Measurements from ENCODE around the gene C20orf204.

The C20orf204 gene

GRCh38 chr20:64021124-64021975 lies 14.6 kb upstream of the C20orf204 start:
- TF ChIP-seq JUND (IDR thresholded peaks at IDR 0.05; ENCODE audit: low read depth): no peak
- DNase-seq (ENCODE audit: low read depth in 1 of 2, low spot score in 1 of 2): no peak
- in situ Hi-C loops (cut with HindIII; ENCODE audit: low pct_unique_long_range_greater_than_20kb, low sequenced_read_pairs): no loop called here

GRCh38 chr20:64022671-64023360 lies 13.2 kb upstream of the C20orf204 start:
- TF ChIP-seq JUND (IDR thresholded peaks at IDR 0.05; ENCODE audit: low read depth): no peak
- in situ Hi-C loops (cut with HindIII; ENCODE audit: low pct_unique_long_range_greater_than_20kb, low sequenced_read_pairs): no loop called here
- no peak for DNase-seq (ENCODE audit: low read depth in 1 of 2, low spot score in 1 of 2)

GRCh38 chr20:64023361-64024140 lies 12.4 kb upstream of the C20orf204 start:
- in situ Hi-C loops (cut with HindIII; ENCODE audit: low pct_unique_long_range_greater_than_20kb, low sequenced_read_pairs): no loop called here
- no peak for TF ChIP-seq JUND (IDR thresholded peaks at IDR 0.05; ENCODE audit: low read depth)
- DNase-seq (ENCODE audit: low read depth in 1 of 2, low spot score in 1 of 2): no peak

- no peak for DNase-seq (ENCODE audit: low read depth in 1 of 2, low spot score in 1 of 2)
- in situ Hi-C loops (cut with HindIII; ENCODE audit: low pct_unique_long_range_greater_than_20kb, low sequenced_read_pairs): no loop called here
- TF ChIP-seq JUND (IDR thresholded peaks at IDR 0.05; ENCODE audit: low read depth): no peak
Measured at GRCh38 chr20:64024141-64024990, 11.6 kb upstream of the C20orf204 start.

- DNase-seq (ENCODE audit: low read depth in 1 of 2, low spot score in 1 of 2): no peak
- TF ChIP-seq JUND (IDR thresholded peaks at IDR 0.05; ENCODE audit: low read depth): no peak
- in situ Hi-C loops (cut with HindIII; ENCODE audit: low pct_unique_long_range_greater_than_20kb, low sequenced_read_pairs): no loop called here
Measured at GRCh38 chr20:64025101-64025825, 10.7 kb upstream of the C20orf204 start.

GRCh38 chr20:64025826-64026412 lies 10.1 kb upstream of the C20orf204 start:
- no peak for TF ChIP-seq JUND (IDR thresholded peaks at IDR 0.05; ENCODE audit: low read depth)
- in situ Hi-C loops (cut with HindIII; ENCODE audit: low pct_unique_long_range_greater_than_20kb, low sequenced_read_pairs): no loop called here
- no peak for DNase-seq (ENCODE audit: low read depth in 1 of 2, low spot score in 1 of 2)

- DNase-seq (ENCODE audit: low read depth in 1 of 2, low spot score in 1 of 2): no peak
- in situ Hi-C loops (cut with HindIII; ENCODE audit: low pct_unique_long_range_greater_than_20kb, low sequenced_read_pairs): no loop called here
- no peak for TF ChIP-seq JUND (IDR thresholded peaks at IDR 0.05; ENCODE audit: low read depth)
Measured at GRCh38 chr20:64027981-64028685, 7.8 kb upstream of the C20orf204 start.

- TF ChIP-seq JUND (IDR thresholded peaks at IDR 0.05; ENCODE audit: low read depth): no peak
- DNase-seq (ENCODE audit: low read depth in 1 of 2, low spot score in 1 of 2): no peak
- in situ Hi-C loops (cut with HindIII; ENCODE audit: low pct_unique_long_range_greater_than_20kb, low sequenced_read_pairs): no loop called here
Measured at GRCh38 chr20:64029293-64030117, 6.5 kb upstream of the C20orf204 start.

GRCh38 chr20:64030371-64031134 lies 5.4 kb upstream of the C20orf204 start:
- in situ Hi-C loops (cut with HindIII; ENCODE audit: low pct_unique_long_range_greater_than_20kb, low sequenced_read_pairs): no loop called here

More at GRCh38 chr20:64030371-64031134, 5.4 kb upstream of the C20orf204 start:
- no peak for DNase-seq (ENCODE audit: low read depth in 1 of 2, low spot score in 1 of 2)
- no peak for TF ChIP-seq JUND (IDR thresholded peaks at IDR 0.05; ENCODE audit: low read depth)

Measured in T47D (cell line).